ENCODE results near the gene ELP5.

The ELP5 gene

GRCh38 chr17:7207120-7208001 is 44.7 kb upstream of the ELP5 start:
- no peak for DNase-seq (ENCODE audit: extremely low read depth, insufficient read length)
- TF ChIP-seq CTCF (IDR thresholded peaks at IDR 0.05; ENCODE audit: insufficient read depth, low read length, poor library complexity, severe bottlenecking): no peak
- Histone ChIP-seq H3K4me3 (replicated peaks; ENCODE audit: low read depth, low read length) (no peak overlapping the region), H3K36me3 (ENCODE audit: control insufficient read depth, insufficient read depth, low read length) (no peaks in the 10 kb centered on the region), H3K27me3 (replicated peaks; ENCODE audit: control insufficient read depth, insufficient read depth, low read length) (no peaks in the 10 kb centered on the region)

- no peaks in the 10 kb centered on the region for H3K27me3 ChIP-seq (replicated peaks; ENCODE audit: control insufficient read depth, insufficient read depth, low read length)
- DNase-seq (ENCODE audit: extremely low read depth, insufficient read length): no peak
- H3K36me3 ChIP-seq (ENCODE audit: control insufficient read depth, insufficient read depth, low read length): no peaks in the 10 kb centered on the region
- no peak overlapping the region for H3K4me3 ChIP-seq (replicated peaks; ENCODE audit: low read depth, low read length)
- TF ChIP-seq CTCF (IDR thresholded peaks at IDR 0.05; ENCODE audit: insufficient read depth, low read length, poor library complexity, severe bottlenecking): no peak
Measured at GRCh38 chr17:7208027-7208571, 43.9 kb upstream of the ELP5 start.

GRCh38 chr17:7208754-7209460 is 43.1 kb upstream of the ELP5 start:
- no peak for DNase-seq (ENCODE audit: extremely low read depth, insufficient read length)
- no peak for TF ChIP-seq CTCF (IDR thresholded peaks at IDR 0.05; ENCODE audit: insufficient read depth, low read length, poor library complexity, severe bottlenecking)
- Histone ChIP-seq H3K27me3 (replicated peaks; ENCODE audit: control insufficient read depth, insufficient read depth, low read length) (no peaks in the 10 kb centered on the region), H3K36me3 (ENCODE audit: control insufficient read depth, insufficient read depth, low read length) (no peaks in the 10 kb centered on the region), H3K4me3 (replicated peaks; ENCODE audit: low read depth, low read length) (no peak overlapping the region)

GRCh38 chr17:7211491-7212273 is 40.3 kb upstream of the ELP5 start:
- Histone ChIP-seq H3K36me3 (ENCODE audit: control insufficient read depth, insufficient read depth, low read length) (no peaks in the 10 kb centered on the region), H3K27me3 (replicated peaks; ENCODE audit: control insufficient read depth, insufficient read depth, low read length) (no peaks in the 10 kb centered on the region), H3K4me3 (replicated peaks; ENCODE audit: low read depth, low read length) (no peak overlapping the region)
- DNase-seq (ENCODE audit: extremely low read depth, insufficient read length): no peak
- no peak for TF ChIP-seq CTCF (IDR thresholded peaks at IDR 0.05; ENCODE audit: insufficient read depth, low read length, poor library complexity, severe bottlenecking)

- Histone ChIP-seq H3K4me3 (replicated peaks; ENCODE audit: low read depth, low read length) (peak overlapping the region; percentile 57), H3K27me3 (replicated peaks; ENCODE audit: control insufficient read depth, insufficient read depth, low read length) (no peaks in the 10 kb centered on the region), H3K36me3 (ENCODE audit: control insufficient read depth, insufficient read depth, low read length) (no peaks in the 10 kb centered on the region)
- no peak for DNase-seq (ENCODE audit: extremely low read depth, insufficient read length)
- TF ChIP-seq CTCF (IDR thresholded peaks at IDR 0.05; ENCODE audit: insufficient read depth, low read length, poor library complexity, severe bottlenecking): peak; percentile 56
Measured at GRCh38 chr17:7213895-7214299, 38.1 kb upstream of the ELP5 start.

Measured in GM06990 (cell line).